ENCODE data around the gene FKBP1A. TPM values are rescaled to one million over a fixed set of nuclear protein-coding genes. Genes with fewer than 3 reads are reported as not detected.

The FKBP1A gene
- total and polyA plus RNA-seq, 9 of the 15 experiments (the other 6 are each of a cell fraction or from before 2014, with no cell fraction given), result 48.8 to 502 (median 89.6) TPM

DNA sequence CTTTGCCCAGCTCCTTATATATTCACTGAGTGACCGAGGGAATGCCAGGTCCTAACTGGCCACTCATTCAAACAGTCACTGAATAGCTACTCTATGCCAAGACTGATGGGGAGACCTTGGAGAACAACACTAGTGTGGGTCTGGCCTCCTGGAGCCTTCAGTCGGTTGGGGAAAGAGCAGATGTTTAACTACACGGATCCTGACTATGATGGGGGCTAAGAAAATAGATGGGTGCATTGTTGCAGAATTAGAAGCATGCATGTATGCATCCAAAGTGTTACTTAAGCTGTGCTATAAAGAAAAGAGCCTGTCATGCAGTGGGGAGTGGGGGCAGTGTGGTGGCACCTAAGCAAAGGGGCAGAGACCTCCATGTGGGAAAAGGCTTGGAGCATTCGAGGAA is 6.5 kb downstream of the FKBP1A start:
- Histone ChIP-seq H2AFZ (ENCODE audit: low read depth, low read length) (no peak overlapping the region), H4K20me1 (replicated peaks; ENCODE audit: control insufficient read depth, insufficient read depth, low read length) (peaks cover 40% of the 10 kb centered on the region), H3K9me1 (ENCODE audit: control insufficient read depth, insufficient read depth, low read length) (peaks cover 4% of the 10 kb centered on the region), H3K4me3 (no peak overlapping the region), H3K79me2 (ENCODE audit: control insufficient read depth, insufficient read depth, low read length) (peaks cover 97% of the 10 kb centered on the region), H3K4me1 (replicated peaks in 1 of 2; ENCODE audit: control insufficient read depth in 2 of 2, insufficient read depth in 2 of 2, low read length in 2 of 2) (peaks cover 9 to 31% of the 10 kb centered on the region in 2 experiments; a peak in 3 of 5 replicates), H3K4me2 (ENCODE audit: insufficient read depth, low read length) (no peak overlapping the region), H3K9me3 (replicated peaks; ENCODE audit: control insufficient read depth, insufficient read depth, low read depth, low read length) (no peaks in the 10 kb centered on the region), H3K36me3 (ENCODE audit: control insufficient read depth, insufficient read depth, low read length) (peaks cover 57% of the 10 kb centered on the region; the same call in 2 of the 3 replicates), H3K9ac (ENCODE audit: insufficient read depth in 1 of 2, low read depth in 2 of 2, low read length in 2 of 2) (no peak overlapping the region), H3K27me3 (ENCODE audit: control insufficient read depth in 2 of 2, insufficient read depth in 2 of 2, low read length in 2 of 2) (no peaks in the 10 kb centered on the region), H3K27ac (ENCODE audit: extremely low read depth, low read depth, low read length) (no peak overlapping the region)
- no TSS peak for BruUV-seq (replicated peaks)
- intact Hi-C loops (cut with micrococcal nuclease), result no loop called here
- ChIA-PET POLR2A (interaction anchor here (0.6 to 1.1 kb wide), 2 partner anchors 39 to 323 kb away, joined by 3 to 5 read pairs; no protein-coding TSS in a partner anchor), CTCF (ENCODE audit: low intra/inter-chr PET ratio) (no interaction called here)
- no peak for ATAC-seq
- FAIRE-seq, result no peak
- no peak for DNase-seq (ENCODE audit: extremely low read depth in 1 of 4, low spot score in 3 of 4)
- 63% methylated on average over 3 of the region's 4 CpGs for WGBS (ENCODE audit: insufficient coverage, low coverage, missing lambda C conversion rate)
- in situ Hi-C loops (cut with MboI), result no loop called here
- TF ChIP-seq NR2F6 (CRISPR knock-in tag; IDR thresholded peaks at IDR 0.05), result no peak
- TF ChIP-seq FOXJ2 (tag; IDR thresholded peaks at IDR 0.05), result no peak
- TF ChIP-seq ZNF695 (CRISPR knock-in tag; IDR thresholded peaks at IDR 0.05), result no peak
- TF ChIP-seq TBL1XR1 (IDR thresholded peaks at IDR 0.05; ENCODE audit: low read length in 2 of 2), result no peak
- no peak for TF ChIP-seq SRSF1 (IDR thresholded peaks at IDR 0.05; ENCODE audit: low read depth, low read length)
- no peak for TF ChIP-seq WHSC1 (IDR thresholded peaks at IDR 0.05; ENCODE audit: low read length)
- TF ChIP-seq ZNF830 (CRISPR knock-in tag; IDR thresholded peaks at IDR 0.05), result no peak

Data from K562 (cell line).